ENCODE measurements around the gene TMEM86A. TPM values are rescaled to one million over a fixed set of nuclear protein-coding genes. Genes with fewer than 3 reads are reported as not detected.

The TMEM86A gene
- total and polyA plus RNA-seq, 2 donors (not counting 3 experiments of a cell fraction or from before 2014, with no cell fraction given): 2.1 to 2.6 TPM

DNA sequence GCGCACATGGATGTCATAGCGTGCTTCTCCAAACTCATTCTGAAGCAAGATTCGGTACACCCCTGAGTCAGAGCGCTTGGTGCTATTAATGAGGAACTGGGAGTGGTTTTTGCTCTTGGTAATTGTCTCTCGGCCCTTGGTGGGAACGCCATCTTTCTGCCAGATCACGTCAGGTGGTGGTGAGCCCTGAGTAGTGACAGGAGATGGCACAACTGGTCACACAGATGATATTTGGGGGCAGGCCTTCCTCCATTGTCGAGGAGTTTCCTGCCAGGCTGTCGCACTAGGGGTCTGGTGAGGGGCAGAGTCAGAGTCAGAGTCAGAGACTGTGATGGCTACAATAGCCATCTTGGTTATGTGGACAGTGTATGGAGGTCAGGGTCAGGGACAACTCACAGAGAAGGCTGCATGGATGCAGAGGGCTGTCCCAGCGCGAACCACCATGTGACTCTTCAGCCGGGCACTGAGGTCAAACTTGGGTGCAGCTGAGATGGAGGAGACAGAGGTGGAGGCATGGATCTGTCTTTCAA is 9.3 kb downstream of the TMEM86A start:
- Histone ChIP-seq H3K79me2 (ENCODE audit: control insufficient read depth, insufficient read depth, low read length) (no peaks in the 10 kb centered on the region), H4K20me1 (replicated peaks; ENCODE audit: control insufficient read depth, extremely low read depth, insufficient read depth, low read length) (no peaks in the 10 kb centered on the region), H3K4me2 (ENCODE audit: insufficient read depth, low read length) (no peak overlapping the region), H3K27me3 (ENCODE audit: control insufficient read depth in 2 of 2, insufficient read depth in 2 of 2, low read length in 2 of 2) (peaks cover 16 to 29% of the 10 kb centered on the region in 2 experiments), H3K4me3 (replicated peaks in 1 of 3; ENCODE audit: insufficient read depth in 1 of 3, low read depth in 1 of 3, low read length in 3 of 3) (no peak overlapping the region), H3K9ac (replicated peaks; ENCODE audit: extremely low read depth, insufficient read depth, low read length) (no peak overlapping the region), H3K27ac (ENCODE audit: insufficient read depth, low read depth, low read length) (no peak overlapping the region), H3K36me3 (ENCODE audit: control insufficient read depth in 2 of 2, extremely low read depth in 1 of 2, insufficient read depth in 2 of 2, low read length in 2 of 2) (no peaks in the 10 kb centered on the region), H3K9me1 (replicated peaks; ENCODE audit: control insufficient read depth, extremely low read depth, insufficient read depth, low read length) (no peaks in the 10 kb centered on the region), H2AFZ (ENCODE audit: low read depth, low read length) (no peak overlapping the region), H3K9me3 (replicated peaks; ENCODE audit: control insufficient read depth, insufficient read depth, low read length) (no peaks in the 10 kb centered on the region), H3K4me1 (ENCODE audit: control insufficient read depth, extremely low read depth, insufficient read depth, low read length) (peaks cover 6% of the 10 kb centered on the region)
- no TSS peak for BruUV-seq (replicated peaks)
- CTCF ChIA-PET: interaction anchor here (1.1 to 2.2 kb wide), 3 partner anchors 14 to 20 kb away, joined by 5 to 9 read pairs (median 7); no protein-coding TSS in a partner anchor
- FAIRE-seq: no peak
- TF ChIP-seq, protein P1, sequence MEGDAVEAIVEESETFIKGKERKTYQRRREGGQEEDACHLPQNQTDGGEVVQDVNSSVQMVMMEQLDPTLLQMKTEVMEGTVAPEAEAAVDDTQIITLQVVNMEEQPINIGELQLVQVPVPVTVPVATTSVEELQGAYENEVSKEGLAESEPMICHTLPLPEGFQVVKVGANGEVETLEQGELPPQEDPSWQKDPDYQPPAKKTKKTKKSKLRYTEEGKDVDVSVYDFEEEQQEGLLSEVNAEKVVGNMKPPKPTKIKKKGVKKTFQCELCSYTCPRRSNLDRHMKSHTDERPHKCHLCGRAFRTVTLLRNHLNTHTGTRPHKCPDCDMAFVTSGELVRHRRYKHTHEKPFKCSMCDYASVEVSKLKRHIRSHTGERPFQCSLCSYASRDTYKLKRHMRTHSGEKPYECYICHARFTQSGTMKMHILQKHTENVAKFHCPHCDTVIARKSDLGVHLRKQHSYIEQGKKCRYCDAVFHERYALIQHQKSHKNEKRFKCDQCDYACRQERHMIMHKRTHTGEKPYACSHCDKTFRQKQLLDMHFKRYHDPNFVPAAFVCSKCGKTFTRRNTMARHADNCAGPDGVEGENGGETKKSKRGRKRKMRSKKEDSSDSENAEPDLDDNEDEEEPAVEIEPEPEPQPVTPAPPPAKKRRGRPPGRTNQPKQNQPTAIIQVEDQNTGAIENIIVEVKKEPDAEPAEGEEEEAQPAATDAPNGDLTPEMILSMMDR (IDR thresholded peaks at IDR 0.05; ENCODE audit: extremely low read depth in 1 of 2, insufficient read depth in 1 of 2, low read depth in 1 of 2, low read length in 2 of 2): no peak
- TF ChIP-seq POLR2AphosphoS5 (IDR thresholded peaks at IDR 0.05; ENCODE audit: insufficient read depth, low read depth, low read length) (no peak), POLR2A (IDR thresholded peaks at IDR 0.05; ENCODE audit: low read depth, low read length) (no peak), GATA2 (IDR thresholded peaks at IDR 0.05; ENCODE audit: insufficient read depth, insufficient read length, low read depth, low read length) (no peak), FOS (IDR thresholded peaks at IDR 0.05; ENCODE audit: borderline replicate concordance, insufficient read depth, low read length) (no peak), JUN (IDR thresholded peaks at IDR 0.05; ENCODE audit: borderline replicate concordance, insufficient read depth, insufficient read length, low read depth) (no peak), MYC (IDR thresholded peaks at IDR 0.05; ENCODE audit: low read depth, low read length) (no peak), EZH2 (IDR thresholded peaks at IDR 0.05; ENCODE audit: borderline replicate concordance, low read depth, low read length, severe bottlenecking) (no peak)
- TF ChIP-seq, protein P2, sequence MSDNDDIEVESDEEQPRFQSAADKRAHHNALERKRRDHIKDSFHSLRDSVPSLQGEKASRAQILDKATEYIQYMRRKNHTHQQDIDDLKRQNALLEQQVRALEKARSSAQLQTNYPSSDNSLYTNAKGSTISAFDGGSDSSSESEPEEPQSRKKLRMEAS (IDR thresholded peaks at IDR 0.05; ENCODE audit: insufficient read depth, insufficient read length): no peak
- intact Hi-C loops (cut with micrococcal nuclease): loop anchor here (2.0 to 5.0 kb wide), 2 partner anchors 15 to 1696 kb away; partner anchors contain the start of gene PLEKHA7
- dilution Hi-C loops (cut with MboI; ENCODE audit: extremely low pct_ligation_motif_present, low sequenced_read_pairs): no loop called here
- no peak for DNase-seq (ENCODE audit: low read depth, low spot score)
- POLR2A ChIA-PET: no interaction called here

Measured in endothelial cell of umbilical vein (primary cell).